Common myeloid progenitor, CD34-positive (primary cell): ENCODE measurements around the gene ACTN3.

Experiments
- CTCF ChIA-PET: fragments of 350-600 bp; sonication (Branson Sonifier 250); formaldehyde crosslinking; loops from one replicate; lab custom pipeline; 2021; ENCODE audit warnings: antibody characterized with exemption; lab: Charles Lee
- POLR2A ChIA-PET: fragments of 350-600 bp; sonication (Branson Sonifier 250); formaldehyde crosslinking; loops from one replicate; lab custom pipeline; 2021; ENCODE audit warnings: antibody characterized with exemption; lab: Charles Lee
- DNase-seq, 3 donors: peaks; one replicate each; pipeline versions ENCODE4 v3.0.0 to v3.0.0-alpha.2; 2013
- H3K27ac ChIP-seq, 2 experiments: 1 replicate in 1 of 2; 2 replicates in 1 of 2; pipeline ENCODE4 v1.7.0; 2013; ENCODE audit warnings: inconsistent platforms in 2 of 2, low read length in 2 of 2, mild to moderate bottlenecking in 2 of 2, low read depth in 1 of 2, moderate library complexity in 1 of 2; ENCODE audit not compliant: severe bottlenecking in 2 of 2, insufficient read depth in 1 of 2, poor library complexity in 1 of 2
- H3K27me3 ChIP-seq, 5 experiments: replicated peaks in 2 of 5; 1 replicate in 3 of 5; 2 replicates in 2 of 5; pipeline versions ENCODE4 v1.6.1 to v1.7.0; 2013; ENCODE audit warnings: low read length in 4 of 5, mild to moderate bottlenecking in 2 of 5, moderate library complexity in 2 of 5, inconsistent platforms in 1 of 5; ENCODE audit not compliant: insufficient read depth in 5 of 5, control insufficient read depth in 4 of 5
- H3K36me3 ChIP-seq, 4 experiments: 1 replicate in 2 of 4; 2 replicates in 2 of 4; pipeline versions ENCODE4 v1.6.1 to v1.7.0; 2013; ENCODE audit warnings: low read length in 3 of 4, control low read depth in 1 of 4, mild to moderate bottlenecking in 1 of 4; ENCODE audit not compliant: control insufficient read depth in 4 of 4, insufficient read depth in 4 of 4
- H3K4me1 ChIP-seq, 4 experiments: 1 replicate in 3 of 4; 2 replicates in 1 of 4; pipeline versions ENCODE4 v1.6.1 to v1.7.1; 2013; ENCODE audit warnings: low read length in 3 of 4, mild to moderate bottlenecking in 3 of 4, control low read depth in 1 of 4, inconsistent platforms in 1 of 4, moderate library complexity in 1 of 4; ENCODE audit not compliant: control insufficient read depth in 4 of 4, insufficient read depth in 4 of 4; ENCODE audit errors: control extremely low read depth in 1 of 4
- H3K4me3 ChIP-seq, 7 experiments: 1 replicate in 4 of 7; 2 replicates in 3 of 7; pipeline versions ENCODE4 v1.5.1 to v1.7.0; 2013; ENCODE audit warnings: mild to moderate bottlenecking in 7 of 7, low read length in 6 of 7, moderate library complexity in 6 of 7, inconsistent platforms in 2 of 7, low read depth in 2 of 7, control low read depth in 1 of 7; ENCODE audit not compliant: insufficient read depth in 4 of 7, control insufficient read depth in 1 of 7; ENCODE audit errors: extremely low read depth in 1 of 7
- H3K9me3 ChIP-seq, 5 experiments: 1 replicate in 4 of 5; 2 replicates in 1 of 5; pipeline versions ENCODE4 v1.6.1 to v1.7.1; 2013; ENCODE audit warnings: low read length in 4 of 5, mild to moderate bottlenecking in 2 of 5, inconsistent platforms in 1 of 5, low read depth in 1 of 5, moderate library complexity in 1 of 5; ENCODE audit not compliant: control insufficient read depth in 4 of 5, insufficient read depth in 2 of 5; ENCODE audit errors: control extremely low read depth in 1 of 5
- WGBS: methylation state at CpG from one replicate; pipeline ENCODE4 v1.1.5; 2013; ENCODE audit not compliant: insufficient coverage; 5-methylcytosine and 5-hydroxymethylcytosine counted together

ACTN3 gene

DNA sequence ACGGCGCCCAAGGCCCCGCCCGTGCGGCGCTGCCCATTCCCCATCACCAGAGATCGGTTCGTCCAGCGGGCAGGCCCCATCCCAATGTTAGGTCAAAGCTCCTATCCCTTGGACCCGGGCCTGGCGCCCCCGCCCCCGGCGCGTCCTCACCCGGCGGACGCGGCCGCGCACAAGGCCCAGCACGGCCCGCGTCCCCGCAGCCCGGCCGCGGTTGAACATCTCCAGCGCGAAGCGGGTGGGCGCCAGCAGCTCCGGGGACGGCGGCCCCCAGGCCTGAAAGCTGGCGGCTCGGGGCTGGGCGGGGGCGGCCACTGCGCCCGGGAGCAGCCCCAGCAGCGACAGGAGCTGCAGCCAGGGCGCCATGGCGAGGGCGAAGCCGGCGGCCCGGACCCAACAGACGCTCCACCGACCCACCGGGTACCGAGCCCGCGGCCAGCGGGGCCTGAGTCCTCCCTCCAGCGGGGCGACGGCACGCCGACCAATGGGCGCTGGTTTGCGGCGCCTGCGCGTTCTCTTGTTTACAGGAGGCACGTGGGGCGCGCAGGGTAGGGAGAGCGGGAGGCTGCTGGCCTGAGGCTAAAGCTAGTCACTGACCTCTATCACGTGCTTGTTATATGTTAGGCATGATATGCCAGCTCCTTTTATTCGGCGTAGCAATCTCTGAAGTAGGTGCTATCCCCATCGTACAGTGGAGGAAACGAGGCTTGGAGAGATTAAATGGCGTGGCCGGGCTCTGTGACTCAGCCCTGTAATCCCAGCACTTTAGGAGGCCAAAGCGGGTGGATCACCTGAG, 21.6 kb downstream of the ACTN3 start, which contains the start of gene CTSF:
TSS of gene CTSF (minus strand) at position 483 of the 793 bp plus-strand sequence. CDS start at position 363, 120 bp downstream.
- peak; percentile 57 to 74 (median 63) for DNase-seq
- H3K27me3 ChIP-seq, result peaks cover 0 to 2% (median 0%) of the 10 kb centered on the region in 5 experiments
- 3% methylated on average over 77 of the region's 77 CpGs for WGBS
- no peaks in the 10 kb centered on the region for H3K9me3 ChIP-seq
- peaks cover 0 to 18% (median 3%) of the 10 kb centered on the region in 4 experiments for H3K36me3 ChIP-seq
- ChIA-PET POLR2A (no interaction called here), CTCF (interaction anchor here (0.6 to 3.9 kb wide), 15 partner anchors 8 to 269 kb away, joined by 3 to 14 read pairs (median 3); partner anchors contain the start of genes ACTN3, RBM4B and ZDHHC24)
- no peak within 1 kb of the TSS for H3K27ac ChIP-seq
- peak within 1 kb of the TSS; percentile 37 to 77 (median 61) for H3K4me3 ChIP-seq
- H3K4me1 ChIP-seq, result peaks cover 0 to 14% (median 10%) of the 10 kb centered on the region in 4 experiments

DNA sequence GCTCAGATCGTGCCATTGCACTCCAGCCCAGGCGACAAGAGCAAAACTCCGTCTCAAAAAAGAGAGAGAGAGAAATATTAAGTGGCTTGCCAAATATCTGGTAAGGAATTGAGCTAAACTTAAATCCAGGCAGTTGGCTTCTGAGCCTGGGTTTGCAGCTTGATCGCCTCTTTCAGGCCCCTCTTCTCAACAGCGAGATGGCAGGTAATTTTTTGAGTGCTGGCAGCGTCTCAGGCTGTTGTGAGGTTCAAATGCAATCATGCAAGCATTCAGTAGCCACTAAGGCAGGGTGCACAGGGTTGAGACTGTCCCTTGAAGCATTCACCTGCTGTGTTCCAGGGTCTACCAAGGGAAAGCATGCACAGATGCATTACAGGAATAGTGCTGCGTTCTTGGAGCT, 22.4 kb downstream of the ACTN3 start:
- Histone ChIP-seq H3K36me3 (peaks cover 0 to 12% (median 3%) of the 10 kb centered on the region in 4 experiments), H3K4me3 (no peak overlapping the region), H3K9me3 (no peaks in the 10 kb centered on the region), H3K27ac (no peak overlapping the region), H3K27me3 (peaks cover 0 to 2% (median 0%) of the 10 kb centered on the region in 5 experiments), H3K4me1 (peaks cover 0 to 14% (median 10%) of the 10 kb centered on the region in 4 experiments)
- ChIA-PET POLR2A (interaction anchor here (0.6 kb wide), 1 partner anchor 17 kb away, joined by 4 read pairs; no protein-coding TSS in a partner anchor), CTCF (interaction anchor here (0.6 to 3.9 kb wide), 11 partner anchors 9 to 109 kb away, joined by 3 to 14 read pairs (median 5); partner anchors contain the start of genes ACTN3, RBM4B and ZDHHC24)
- no peak for DNase-seq
- 96% methylated on average over 7 of the region's 7 CpGs for WGBS

DNA sequence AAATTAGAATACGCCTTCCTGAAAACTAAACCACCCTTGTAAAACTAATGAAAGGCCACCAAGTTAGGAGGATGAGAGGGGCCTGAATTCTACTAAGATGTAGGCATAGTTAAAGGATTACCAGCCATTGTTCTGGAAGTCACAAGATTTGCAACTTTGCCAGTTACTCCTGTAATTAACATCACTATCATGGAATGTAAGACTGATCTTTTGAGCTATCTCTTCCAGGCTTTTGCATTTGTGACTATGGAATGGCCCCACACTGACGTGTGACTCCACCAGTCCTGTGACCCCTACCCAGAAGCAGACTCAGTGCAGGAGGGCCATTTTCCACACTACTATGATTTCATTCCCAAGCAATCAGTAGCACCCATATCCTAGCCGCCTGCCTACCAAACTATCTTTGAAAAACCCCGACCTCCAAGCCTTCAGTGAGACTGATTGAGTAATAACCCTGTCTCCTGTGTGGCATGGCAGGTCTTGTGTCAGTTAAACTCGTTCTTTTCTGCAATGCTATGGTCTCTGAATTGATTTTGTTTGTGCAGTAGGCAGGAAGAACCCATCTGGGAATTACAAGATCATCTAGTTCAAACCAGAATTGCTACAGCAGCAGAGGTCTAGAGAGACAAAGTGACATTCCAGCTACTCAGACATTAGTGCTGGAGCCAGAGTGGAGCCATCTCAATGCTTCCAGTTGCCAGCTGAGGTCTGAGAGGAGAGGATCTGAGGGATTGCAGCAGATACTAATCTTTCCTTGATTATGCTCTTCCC, 23.6 kb downstream of the ACTN3 start:
- POLR2A ChIA-PET, result no interaction called here
- WGBS, result 71% methylated on average over 2 of the region's 5 CpGs
- Histone ChIP-seq H3K4me1 (peaks cover 0 to 14% (median 10%) of the 10 kb centered on the region in 4 experiments), H3K4me3 (no peak overlapping the region), H3K27me3 (no peaks in the 10 kb centered on the region), H3K27ac (no peak overlapping the region), H3K9me3 (no peaks in the 10 kb centered on the region), H3K36me3 (peaks cover 0 to 7% (median 3%) of the 10 kb centered on the region in 4 experiments)
- CTCF ChIA-PET, result interaction anchor here (0.6 to 3.9 kb wide), 6 partner anchors 8 to 85 kb away, joined by 3 to 14 read pairs (median 4); partner anchors contain the start of genes ACTN3 and ZDHHC24
- no peak for DNase-seq

DNA sequence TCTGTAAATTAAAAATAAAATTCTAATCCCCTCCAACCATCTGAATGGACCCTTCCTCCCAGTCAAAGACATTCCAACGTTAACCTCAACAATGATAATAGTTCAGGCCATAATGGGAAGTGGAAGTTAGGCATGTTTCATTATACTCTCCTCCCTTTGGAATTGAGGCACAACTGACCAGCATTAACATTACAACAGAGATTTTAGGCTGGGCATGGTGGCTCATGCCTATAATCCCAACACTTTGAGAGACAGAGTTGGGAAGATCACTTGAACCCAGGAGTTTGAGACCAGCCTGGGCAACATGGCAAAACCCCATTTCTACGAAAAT, 24.1 kb downstream of the ACTN3 start:
- Histone ChIP-seq H3K4me1 (peaks cover 0 to 14% (median 10%) of the 10 kb centered on the region in 4 experiments), H3K27ac (no peak overlapping the region), H3K9me3 (no peaks in the 10 kb centered on the region), H3K4me3 (no peak overlapping the region), H3K36me3 (peaks cover 0 to 3% (median under 1%) of the 10 kb centered on the region in 4 experiments), H3K27me3 (no peaks in the 10 kb centered on the region)
- no peak for DNase-seq
- WGBS, result 82% methylated on average over 1 of the region's 2 CpGs
- POLR2A ChIA-PET, result no interaction called here
- CTCF ChIA-PET, result no interaction called here

DNA sequence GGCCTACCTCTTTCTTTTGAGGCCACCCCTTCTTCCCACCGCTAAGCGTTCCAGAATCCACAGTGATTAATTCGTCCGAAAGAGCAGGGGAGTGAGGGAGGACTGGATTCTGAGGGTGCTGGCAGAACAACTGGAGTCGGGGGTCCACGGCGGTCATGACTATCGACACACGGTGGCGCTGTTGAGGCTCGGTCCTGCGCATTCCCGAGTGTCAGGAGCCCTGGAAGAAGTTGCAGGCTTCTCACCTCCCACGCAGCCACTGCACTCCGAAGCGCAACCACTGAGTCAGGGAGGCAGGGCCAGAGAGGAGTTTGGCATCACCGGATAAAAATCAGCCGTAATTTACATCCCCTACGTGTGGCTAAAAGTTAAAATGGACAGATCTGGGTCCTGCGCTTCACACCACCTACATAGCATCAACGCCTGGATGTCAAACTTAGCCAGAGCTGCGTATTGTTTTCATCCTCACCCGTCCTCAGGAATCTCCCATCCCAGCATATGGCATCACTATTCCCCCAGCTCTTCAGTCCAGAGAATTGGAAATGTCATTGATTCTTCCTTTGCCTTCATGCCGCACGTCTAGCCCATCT, 32.4 kb downstream of the ACTN3 start:
- no peak overlapping the region for H3K4me3 ChIP-seq
- H3K27ac ChIP-seq, result no peak overlapping the region
- H3K27me3 ChIP-seq, result no peaks in the 10 kb centered on the region
- DNase-seq, result peak; percentile 63 to 74 (median 66)
- H3K4me1 ChIP-seq, result peaks cover 0 to 3% (median 0%) of the 10 kb centered on the region in 4 experiments
- H3K9me3 ChIP-seq, result peaks cover 0 to 6% (median 3%) of the 10 kb centered on the region in 5 experiments
- ChIA-PET CTCF (interaction anchor here (0.6 to 6.3 kb wide), 24 partner anchors 10 to 103 kb away, joined by 3 to 55 read pairs (median 4); partner anchors contain the start of genes CCDC87, CCS, CTSF and RBM4), POLR2A (interaction anchor here (0.6 to 1.7 kb wide), 4 partner anchors 37 to 99 kb away, joined by 3 to 4 read pairs (median 3); partner anchors contain the start of gene RBM4)
- H3K36me3 ChIP-seq, result no peaks in the 10 kb centered on the region
- WGBS, result 20% methylated on average over 25 of the region's 25 CpGs

DNA sequence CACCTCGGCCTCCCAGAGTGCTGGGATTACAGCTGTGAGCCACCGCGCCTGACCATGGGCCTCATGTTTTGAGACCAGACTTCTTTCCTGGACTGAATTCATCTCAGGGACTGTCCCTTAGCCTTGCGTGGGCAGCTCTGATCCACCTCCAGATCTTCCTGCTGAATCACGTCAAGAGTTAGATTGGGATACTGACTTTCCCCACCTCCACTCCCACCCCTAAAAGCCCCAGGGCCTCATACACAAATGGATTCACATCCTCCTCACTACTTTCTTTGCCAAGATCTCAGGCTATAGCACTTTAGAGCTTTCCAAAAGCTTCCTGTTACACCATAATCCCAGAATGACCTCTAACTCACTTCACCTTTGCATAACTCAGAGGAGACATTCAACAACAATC, 34.1 kb downstream of the ACTN3 start:
- H3K4me3 ChIP-seq, result no peak overlapping the region
- 96% methylated on average over 5 of the region's 5 CpGs for WGBS
- H3K27me3 ChIP-seq, result no peaks in the 10 kb centered on the region
- H3K9me3 ChIP-seq, result peaks cover 0 to 6% (median 3%) of the 10 kb centered on the region in 5 experiments
- CTCF ChIA-PET, result interaction anchor here (0.8 to 6.3 kb wide), 10 partner anchors 8 to 535 kb away, joined by 3 to 55 read pairs (median 4); partner anchors contain the start of genes CCDC87, CCS, CTSF and RBM4
- H3K27ac ChIP-seq, result no peak overlapping the region
- POLR2A ChIA-PET, result no interaction called here
- no peak for DNase-seq
- peaks cover 0 to 3% (median 0%) of the 10 kb centered on the region in 4 experiments for H3K4me1 ChIP-seq
- H3K36me3 ChIP-seq, result no peaks in the 10 kb centered on the region
